Activated naive CD4-positive, alpha-beta T cell treated with anti-CD3 and anti-CD28 coated beads, Interleukin-2, amount 50 U/mL, for 72 hours (primary cell): ENCODE data around the gene ARF5. TPM values are rescaled to one million over a fixed set of nuclear protein-coding genes. Genes with fewer than 3 reads are reported as not detected.
"Not testable (repeated sequence)": the region's sequence is repeated elsewhere in the genome, so short reads cannot be mapped to it uniquely, and the experiment has no call there.

Source experiments
- ATAC-seq, 2 donors: fragments of 150-1000 bp; cut with Tn5 transposase; 2 replicates each; pipeline ENCODE4 v1.10.0; 2021; ENCODE audit warnings: mild to moderate bottlenecking in 2 of 2, moderate library complexity in 2 of 2
- DNase-seq, 2 donors: peaks; one replicate each; pipeline ENCODE4 v3.0.0; 2021 to 2022; ENCODE audit warnings: low spot score in 2 of 2
- H3K27ac Mint-ChIP-seq, 2 donors: one replicate each; pipeline ENCODE4 v1.8.0; 2022; ENCODE audit warnings: mild to moderate bottlenecking in 2 of 2, mixed read lengths in 2 of 2
- H3K36me3 Mint-ChIP-seq, 2 donors: one replicate each; pipeline ENCODE4 v1.8.0; 2022; ENCODE audit warnings: mixed read lengths in 2 of 2
- H3K9me3 Mint-ChIP-seq, 2 donors: one replicate each; pipeline ENCODE4 v1.8.0; 2022; ENCODE audit warnings: mixed read lengths in 2 of 2
- total RNA-seq, 2 donors: library from RNA; stranded (reverse); gene quantifications; one replicate each; pipeline ENCODE4 v1.2.3, GENCODE V29; 2022

ARF5 gene
- total RNA-seq: 100 to 1,000 TPM in 1 of 2 donors, 10 to 100 TPM in 1; 91.1 to 112 TPM

GRCh38 chr7:127588019-127588696 is at the start of gene ARF5:
Gene ARF5 (plus strand): TSS chr7:127588411. CDS start chr7:127588499, 88 bp downstream.
- H3K36me3 Mint-ChIP-seq: peaks cover 18 to 21% of the 10 kb centered on the region in 2 donors
- no peaks in the 10 kb centered on the region for H3K9me3 Mint-ChIP-seq
- peak within 1 kb of the TSS; percentile 88 to 91 for H3K27ac Mint-ChIP-seq
- DNase-seq: peak; percentile 85 to 90
- ATAC-seq: peak; percentile 81 to 87

DNA sequence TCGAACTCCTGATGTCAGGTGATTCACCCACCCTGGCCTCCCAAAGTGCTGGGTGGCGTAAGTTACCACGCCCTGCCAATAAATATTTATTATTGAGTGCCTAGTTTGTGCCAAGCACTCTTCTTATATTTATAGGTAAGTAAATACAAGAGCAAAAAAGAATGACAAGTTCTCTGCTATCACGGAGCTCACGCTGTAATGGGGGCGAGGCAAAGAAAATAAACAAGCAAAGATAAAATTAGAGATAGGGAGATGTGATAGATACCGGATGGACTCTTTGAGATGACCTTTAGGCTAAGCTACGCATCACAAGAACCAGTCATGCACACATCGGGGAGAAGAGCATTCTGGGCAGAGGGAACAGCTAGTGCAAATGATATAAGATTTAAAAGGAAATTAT is 49.1 kb upstream of the ARF5 start:
- no peak overlapping the region for H3K27ac Mint-ChIP-seq
- no peak for DNase-seq
- H3K36me3 Mint-ChIP-seq: no peaks in the 10 kb centered on the region
- peaks cover 0 to 4% of the 10 kb centered on the region in 2 donors for H3K9me3 Mint-ChIP-seq
- ATAC-seq: no peak

DNA sequence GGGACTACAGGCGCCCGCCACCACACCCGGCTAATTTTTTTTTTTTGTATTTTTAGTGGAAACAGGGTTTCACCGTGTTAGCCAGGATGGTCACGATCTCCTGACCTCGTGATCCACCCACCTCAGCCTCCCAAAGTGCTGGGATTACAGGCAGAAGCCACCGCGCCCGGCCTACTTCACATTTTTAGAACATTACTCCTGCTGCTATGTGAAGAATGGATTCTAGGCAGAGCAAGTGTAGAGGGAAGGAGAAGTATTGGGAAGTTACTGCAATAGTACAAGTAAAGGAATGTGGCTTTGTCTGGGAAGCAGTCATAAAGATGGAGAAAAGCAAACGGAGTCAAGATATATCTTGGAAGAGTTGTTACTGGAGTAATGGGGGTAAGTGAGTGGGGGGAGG is 47.8 kb upstream of the ARF5 start:
- DNase-seq, ATAC-seq, H3K27ac Mint-ChIP-seq, H3K9me3 Mint-ChIP-seq, H3K36me3 Mint-ChIP-seq: not testable (repeated sequence)

- peaks cover 2 to 5% of the 10 kb centered on the region in 2 donors for H3K9me3 Mint-ChIP-seq
- peaks cover 2 to 9% of the 10 kb centered on the region in 2 donors for H3K36me3 Mint-ChIP-seq
- DNase-seq (no peak), ATAC-seq (no peak)
- H3K27ac Mint-ChIP-seq: no peak overlapping the region
Measured at GRCh38 chr7:127541548-127541947, 46.7 kb upstream of the ARF5 start.

DNA sequence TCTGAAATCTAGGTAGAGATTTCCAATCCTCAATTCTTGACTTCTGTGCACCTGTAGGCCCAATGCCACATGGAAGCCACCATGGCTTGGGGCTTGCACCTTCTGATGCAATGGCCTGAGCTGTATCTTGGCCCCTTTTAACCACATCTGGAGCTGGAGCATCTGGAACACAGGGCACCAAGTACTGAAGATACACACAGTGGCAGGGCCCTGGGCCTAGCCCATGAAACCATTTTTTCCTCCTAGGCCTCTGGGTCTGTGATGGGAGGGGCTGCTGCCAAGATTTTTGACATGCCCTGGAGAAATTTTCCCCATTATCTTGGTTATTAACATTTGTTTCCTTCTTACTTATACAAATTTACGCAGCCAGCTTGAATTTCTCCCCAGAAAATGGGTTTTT is 41.9 kb upstream of the ARF5 start:
- no peak overlapping the region for H3K27ac Mint-ChIP-seq
- ATAC-seq (no peak), DNase-seq (no peak)
- peaks cover 6 to 9% of the 10 kb centered on the region in 2 donors for H3K9me3 Mint-ChIP-seq
- peaks cover 9 to 16% of the 10 kb centered on the region in 2 donors for H3K36me3 Mint-ChIP-seq

DNA sequence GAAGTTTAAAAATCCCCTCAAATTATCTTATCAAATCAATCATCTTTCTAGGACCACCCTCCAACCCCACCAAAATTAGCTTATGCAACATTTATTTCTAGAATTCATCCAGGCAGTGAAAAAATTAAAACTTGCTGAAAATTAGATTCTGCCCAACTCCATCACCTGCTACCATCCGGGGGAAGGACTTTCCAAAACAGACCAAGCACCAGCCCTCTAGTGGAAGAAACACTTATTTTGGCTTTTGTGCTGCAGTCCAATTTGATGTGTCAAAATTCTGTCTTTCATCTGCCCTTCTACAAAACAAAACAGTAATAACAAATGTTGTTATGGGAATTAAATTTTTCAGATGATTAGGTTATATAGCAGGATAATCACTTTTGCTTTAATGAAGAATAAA is 38.0 kb upstream of the ARF5 start:
- DNase-seq (no peak), ATAC-seq (no peak)
- Mint-ChIP-seq H3K27ac (no peak overlapping the region), H3K36me3 (peaks cover 9 to 16% of the 10 kb centered on the region in 2 donors), H3K9me3 (peaks cover 6 to 9% of the 10 kb centered on the region in 2 donors)

DNA sequence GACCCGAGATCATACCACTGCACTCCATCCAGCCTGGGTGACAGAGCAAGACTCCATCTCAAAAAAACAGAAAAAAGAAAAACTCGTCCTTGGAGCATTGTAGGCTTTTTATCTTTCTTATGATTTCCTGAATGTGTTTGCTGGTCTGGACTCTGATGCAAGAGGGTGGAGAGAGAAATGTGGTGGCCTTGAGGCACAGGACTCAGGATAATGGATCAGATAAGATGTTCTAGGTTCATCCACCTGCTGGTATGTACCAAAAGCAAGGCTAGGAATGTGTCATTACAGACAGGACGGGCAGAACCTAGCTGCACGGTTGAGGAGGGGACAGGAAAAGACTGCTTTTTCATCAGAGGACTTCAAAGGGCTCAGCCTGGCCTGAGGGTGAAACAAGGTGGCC is 36.3 kb upstream of the ARF5 start:
- no peak for DNase-seq
- H3K9me3 Mint-ChIP-seq: peaks cover 1 to 4% of the 10 kb centered on the region in 2 donors
- no peak for ATAC-seq
- H3K27ac Mint-ChIP-seq: no peak overlapping the region
- peaks cover 3 to 4% of the 10 kb centered on the region in 2 donors for H3K36me3 Mint-ChIP-seq

GRCh38 chr7:127556404-127556803 is 31.8 kb upstream of the ARF5 start:
- no peaks in the 10 kb centered on the region for H3K9me3 Mint-ChIP-seq
- no peak for ATAC-seq
- H3K36me3 Mint-ChIP-seq: no peaks in the 10 kb centered on the region

GRCh38 chr7:127557803-127558202 is 30.4 kb upstream of the ARF5 start:
- no peaks in the 10 kb centered on the region for H3K36me3 Mint-ChIP-seq
- ATAC-seq (no peak), DNase-seq (no peak)

More at GRCh38 chr7:127556404-127556803, 31.8 kb upstream of the ARF5 start:
- no peak for DNase-seq
- no peak overlapping the region for H3K27ac Mint-ChIP-seq

GRCh38 chr7:127566242-127566641 is 22.0 kb upstream of the ARF5 start:
- ATAC-seq (no peak), DNase-seq (no peak)
- Mint-ChIP-seq H3K27ac (no peak overlapping the region), H3K36me3 (peaks cover 9 to 10% of the 10 kb centered on the region in 2 donors), H3K9me3 (peaks cover 9 to 16% of the 10 kb centered on the region in 2 donors)

More at GRCh38 chr7:127557803-127558202, 30.4 kb upstream of the ARF5 start:
- Mint-ChIP-seq H3K27ac (no peak overlapping the region), H3K9me3 (no peaks in the 10 kb centered on the region)

DNA sequence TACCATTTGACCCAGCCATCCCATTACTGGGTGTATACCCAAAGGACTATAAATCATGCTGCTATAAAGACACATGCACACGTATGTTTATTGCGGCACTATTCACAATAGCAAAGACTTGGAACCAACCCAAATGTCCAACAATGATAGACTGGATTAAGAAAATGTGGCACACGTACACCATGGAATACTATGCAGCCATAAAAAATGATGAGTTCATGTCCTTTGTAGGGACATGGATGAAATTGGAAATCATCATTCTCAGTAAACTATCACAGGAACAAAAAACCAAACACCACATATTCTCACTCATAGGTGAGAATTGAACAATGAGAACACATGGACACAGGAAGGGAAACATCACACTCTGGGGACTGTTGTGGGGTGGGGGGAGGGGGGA is 20.2 kb upstream of the ARF5 start:
- not testable (repeated sequence) for H3K36me3 Mint-ChIP-seq, DNase-seq, ATAC-seq, H3K27ac Mint-ChIP-seq
- H3K9me3 Mint-ChIP-seq: peaks cover 8 to 16% of the 10 kb centered on the region in 2 donors

DNA sequence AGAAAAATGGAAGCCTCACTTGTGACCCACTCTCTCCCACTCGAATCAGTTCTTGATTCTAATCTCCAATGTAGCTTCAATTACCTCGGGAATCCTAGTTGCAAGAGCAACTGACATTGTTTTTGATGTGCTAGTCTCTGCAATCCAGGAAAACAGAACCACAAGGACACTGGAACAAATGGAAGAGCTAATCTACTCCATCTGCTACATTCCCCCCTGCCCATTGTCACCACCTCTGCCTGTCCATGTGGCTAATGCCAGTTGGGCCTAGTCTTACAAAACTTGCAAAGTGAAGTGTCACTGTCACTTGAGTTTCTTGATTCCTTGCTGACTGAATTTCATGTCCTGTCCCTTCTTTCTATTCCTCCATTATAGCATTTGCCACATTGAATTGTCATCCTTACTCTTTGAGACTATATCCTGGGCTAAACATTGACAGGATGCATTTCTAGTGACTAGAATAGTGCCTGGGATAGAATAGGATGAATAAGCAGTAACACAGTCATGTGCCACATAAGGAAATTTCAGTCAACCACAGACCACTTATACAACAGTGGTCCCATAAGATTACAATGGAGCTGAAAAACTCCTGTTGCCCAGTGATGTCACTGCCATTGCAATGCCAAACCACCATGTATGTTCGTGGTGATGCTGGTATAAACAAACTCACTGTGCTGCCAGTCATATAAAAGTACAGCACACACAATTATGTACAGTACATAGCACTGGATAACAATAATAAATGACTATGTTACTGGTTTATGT is 16.3 kb upstream of the ARF5 start:
- Mint-ChIP-seq H3K9me3 (no peaks in the 10 kb centered on the region), H3K27ac (no peak overlapping the region), H3K36me3 (no peaks in the 10 kb centered on the region)
- no peak for DNase-seq
- no peak for ATAC-seq

- Mint-ChIP-seq H3K9me3 (no peaks in the 10 kb centered on the region), H3K27ac (no peak overlapping the region), H3K36me3 (peaks cover 7 to 11% of the 10 kb centered on the region in 2 donors)
- DNase-seq: no peak
- no peak for ATAC-seq
Measured at GRCh38 chr7:127578036-127578684, 10.1 kb upstream of the ARF5 start.

DNA sequence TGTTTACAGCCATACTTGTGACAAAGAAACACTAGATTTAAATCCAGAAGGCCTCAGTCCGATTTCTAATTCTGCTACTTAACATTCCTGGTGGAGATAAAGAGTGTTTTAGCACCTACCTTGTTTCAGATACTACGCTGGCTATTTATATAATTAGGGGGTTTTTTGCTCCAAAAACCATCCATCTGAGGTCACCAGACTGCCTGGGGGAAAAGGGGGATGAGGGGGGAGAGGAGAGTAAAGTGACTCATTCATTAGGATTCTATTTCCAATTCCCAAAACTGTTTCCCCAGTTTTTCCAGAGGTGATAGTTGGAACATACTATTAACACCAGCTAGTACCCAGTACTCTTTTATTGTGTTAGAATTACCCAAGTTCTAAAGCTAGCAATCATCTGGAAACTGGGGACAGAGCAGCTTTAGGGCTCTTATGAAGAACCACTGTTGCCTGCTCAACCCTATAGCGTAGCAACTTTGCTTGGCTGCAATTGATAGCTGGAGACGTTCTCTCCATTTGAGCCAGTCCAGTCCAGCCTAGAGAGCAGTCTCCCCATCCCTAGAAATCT is 9.4 kb upstream of the ARF5 start:
- DNase-seq (no peak), ATAC-seq (no peak)
- Mint-ChIP-seq H3K36me3 (peaks cover 7 to 16% of the 10 kb centered on the region in 2 donors), H3K27ac (no peak overlapping the region), H3K9me3 (no peaks in the 10 kb centered on the region)

DNA sequence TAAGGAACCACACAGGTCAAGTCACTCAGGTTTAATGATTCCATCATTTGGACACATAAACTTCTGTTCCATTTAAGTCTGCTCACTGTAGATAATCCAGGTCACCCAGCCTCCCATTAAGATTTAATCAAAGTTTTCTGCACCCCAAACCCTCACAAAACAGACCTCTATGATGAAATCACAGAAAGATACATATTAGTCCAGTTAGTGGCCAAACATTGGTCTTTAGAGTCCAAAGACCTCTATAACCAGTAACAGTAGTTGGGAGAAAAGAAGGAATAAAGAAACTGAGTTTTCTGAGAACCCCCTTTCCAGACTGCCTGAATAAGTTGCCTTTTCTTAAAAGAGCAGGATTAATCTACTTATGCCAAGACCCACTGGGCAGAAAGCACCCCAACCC is 7.6 kb upstream of the ARF5 start:
- peaks cover 7 to 24% of the 10 kb centered on the region in 2 donors for H3K36me3 Mint-ChIP-seq
- DNase-seq (no peak), ATAC-seq (no peak)
- no peaks in the 10 kb centered on the region for H3K9me3 Mint-ChIP-seq
- no peak overlapping the region for H3K27ac Mint-ChIP-seq

DNA sequence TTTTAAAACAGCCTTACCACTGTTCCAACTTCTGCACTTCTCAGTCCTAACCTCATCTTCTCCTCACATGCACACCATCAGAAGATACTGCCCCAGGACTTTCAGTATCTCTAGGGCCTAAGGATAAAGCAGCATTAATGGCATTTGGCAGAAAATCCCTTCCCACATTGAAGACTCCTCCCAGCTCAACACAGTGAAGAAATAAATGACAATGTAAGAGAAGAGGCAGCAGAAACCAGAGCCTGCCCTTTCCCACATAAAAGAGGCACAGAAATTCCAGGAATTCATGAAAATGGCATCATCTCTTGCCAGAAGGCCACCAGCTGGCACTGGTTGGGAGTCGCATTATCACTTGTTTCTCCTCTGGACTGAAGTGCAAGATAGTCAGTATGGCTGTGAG is 6.5 kb upstream of the ARF5 start:
- Mint-ChIP-seq H3K27ac (no peak overlapping the region), H3K36me3 (peaks cover 7 to 24% of the 10 kb centered on the region in 2 donors), H3K9me3 (no peaks in the 10 kb centered on the region)
- DNase-seq (no peak), ATAC-seq (no peak)

DNA sequence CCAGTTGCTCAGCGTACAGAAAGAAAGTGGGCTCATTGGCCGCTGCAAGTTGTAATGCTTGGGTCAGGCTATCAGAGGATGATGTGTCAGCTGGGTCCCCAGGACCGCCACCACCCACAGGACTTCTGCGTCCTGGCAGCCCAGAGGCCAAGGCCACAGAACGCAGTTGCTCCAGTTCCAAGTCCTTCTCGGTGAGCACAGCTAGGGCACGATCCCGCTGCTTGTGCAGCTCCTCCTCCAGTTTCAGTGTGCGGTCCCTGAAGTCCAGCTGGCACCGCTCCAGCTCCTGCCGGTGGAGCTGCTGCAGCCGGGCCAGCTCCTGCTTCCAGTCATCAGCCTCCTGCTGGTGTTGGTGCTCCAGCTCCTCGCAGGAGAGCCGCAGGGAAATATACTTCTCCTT is 5.8 kb upstream of the ARF5 start:
- Mint-ChIP-seq H3K36me3 (peaks cover 7 to 24% of the 10 kb centered on the region in 2 donors), H3K27ac (peak overlapping the region; percentile 41 to 52), H3K9me3 (no peaks in the 10 kb centered on the region)
- ATAC-seq (no peak), DNase-seq (no peak)
